HG03095 (cell line): ENCODE results near the gene GIT1.

Experiments used
- ATAC-seq: cut with Tn5 transposase; IDR thresholded peaks from one replicate; pipeline ENCODE4 v1.9.1; 2021; ENCODE audit warnings: moderate library complexity; ENCODE audit not compliant: unreplicated experiment

Gene GIT1

GRCh38 chr17:29589524-29590410 is at the start of gene GIT1:
GIT1 (minus strand) TSS chr17:29589648; CDS start chr17:29589378, 270 bp downstream.
- ATAC-seq: peak; percentile 38

- ATAC-seq: no peak
These were observed 44.4 kb upstream of the GIT1 start for GRCh38 chr17:29633886-29634285.

DNA sequence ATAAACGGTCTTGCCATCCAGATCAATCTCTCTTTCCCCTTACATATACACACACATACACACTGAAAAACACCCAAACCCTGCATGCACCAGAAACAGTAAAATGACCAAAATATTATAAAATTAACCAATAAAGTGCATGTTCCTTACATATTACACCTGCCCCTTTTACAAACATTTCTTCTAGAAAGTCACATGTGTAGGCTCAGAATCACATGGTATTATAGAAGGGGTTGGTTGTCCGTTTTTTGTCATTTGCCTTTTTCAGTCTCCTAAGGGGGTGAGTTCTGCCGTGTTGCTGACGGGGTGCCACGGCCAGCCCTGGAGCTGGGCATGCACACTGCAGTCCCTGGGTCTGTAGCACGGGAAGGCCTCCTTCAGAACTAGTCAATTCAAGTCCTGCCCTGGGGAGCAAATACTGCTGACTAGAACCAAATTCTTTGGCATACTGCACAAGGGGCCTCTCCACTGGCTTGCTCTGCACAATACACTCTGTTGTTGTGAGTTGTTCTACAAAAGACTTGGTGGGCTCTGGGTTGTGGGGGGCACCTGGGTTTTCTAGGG is 41.3 kb upstream of the GIT1 start:
- no peak for ATAC-seq

GRCh38 chr17:29629839-29630238 is 40.4 kb upstream of the GIT1 start:
- ATAC-seq: no peak

DNA sequence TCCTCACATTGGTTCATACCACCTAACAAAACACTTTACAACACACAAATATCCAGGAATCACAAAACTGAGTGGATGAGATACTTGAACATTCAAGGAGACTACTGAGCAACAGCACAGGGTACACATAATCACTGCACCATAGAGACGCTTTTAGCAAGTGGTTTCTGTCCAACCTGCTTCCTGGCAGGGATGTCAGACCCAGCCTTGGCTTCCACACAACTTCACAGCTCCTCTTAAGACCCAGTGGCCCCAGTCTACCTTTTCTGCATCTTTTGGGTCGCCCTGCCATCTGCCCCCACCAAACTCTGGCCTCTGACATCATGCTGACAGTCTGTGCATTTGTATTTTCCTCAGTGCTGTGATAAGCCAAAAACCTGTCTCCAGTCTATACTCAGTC is 39.2 kb upstream of the GIT1 start:
- no peak for ATAC-seq

DNA sequence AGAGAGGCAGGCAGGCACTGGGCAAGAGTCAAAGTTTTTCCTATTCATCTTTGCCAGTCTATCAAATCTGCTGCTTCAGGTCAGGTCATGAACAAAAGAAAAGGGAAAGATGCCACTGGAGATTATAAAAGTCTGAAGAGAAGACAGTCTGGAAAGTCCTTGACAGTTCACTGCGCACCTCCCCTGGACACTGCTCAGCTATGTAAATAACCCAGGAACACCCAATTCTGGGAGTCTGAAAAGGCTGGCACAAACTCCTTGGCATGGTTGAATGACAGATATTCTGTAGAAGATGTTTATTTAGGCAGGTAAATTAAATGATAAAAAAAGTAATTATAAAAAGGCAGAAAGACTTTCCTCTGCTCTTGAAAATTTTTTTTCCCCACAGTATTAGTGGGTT is 38.5 kb upstream of the GIT1 start:
- no peak for ATAC-seq

DNA sequence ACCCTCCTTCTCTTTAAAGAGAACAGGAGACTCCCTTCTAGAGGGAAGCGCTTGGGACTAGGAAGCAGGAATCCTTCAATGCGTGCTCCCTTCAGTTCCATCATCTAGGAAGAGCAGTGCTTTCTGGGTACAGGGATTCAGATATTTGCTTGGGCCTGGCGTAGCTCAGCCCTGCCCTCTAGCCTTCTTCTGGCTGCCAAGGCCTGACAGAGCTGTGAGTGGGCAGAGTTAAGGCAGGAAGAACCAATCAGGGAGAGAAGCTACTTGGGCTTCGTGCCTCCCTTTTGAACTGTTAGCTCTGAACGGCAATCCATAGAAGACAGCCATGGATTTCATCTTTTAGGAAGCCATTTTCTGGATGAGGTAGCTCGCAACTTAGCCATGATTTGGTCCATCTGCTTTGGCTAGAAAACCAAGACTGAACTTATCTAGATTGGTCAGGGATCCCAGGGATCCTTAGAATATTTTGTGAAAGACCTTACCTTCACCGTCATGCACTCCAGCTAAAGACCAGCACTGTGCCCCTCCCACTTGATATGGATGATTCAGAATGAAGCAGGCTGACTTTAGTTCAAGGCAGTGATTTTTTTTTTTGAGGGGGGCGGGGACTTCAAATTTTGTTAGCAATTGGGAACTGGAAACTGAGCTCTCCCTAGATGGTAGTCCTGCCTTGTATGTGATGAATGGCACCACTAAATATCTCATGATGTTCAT is 35.7 kb upstream of the GIT1 start:
- no peak for ATAC-seq

DNA sequence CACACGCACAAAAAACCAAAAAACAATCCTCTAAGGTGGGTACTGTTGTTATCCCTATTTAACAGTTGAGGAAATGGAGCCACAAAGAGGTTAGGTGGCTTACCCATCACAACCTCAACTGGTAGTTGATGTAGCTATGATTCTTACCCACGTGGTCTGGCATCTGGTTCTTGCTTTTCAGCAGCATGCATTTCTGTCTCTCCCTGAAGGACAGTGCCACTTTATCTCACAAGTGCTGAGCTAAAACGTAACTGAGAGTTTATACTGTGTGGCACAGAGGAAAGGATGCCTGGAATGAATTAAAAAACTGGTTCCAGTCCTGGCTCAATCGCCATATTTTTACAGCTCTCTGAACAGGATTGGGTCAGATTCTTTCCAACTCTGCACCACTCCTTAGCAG is 35.1 kb upstream of the GIT1 start:
- ATAC-seq: no peak

DNA sequence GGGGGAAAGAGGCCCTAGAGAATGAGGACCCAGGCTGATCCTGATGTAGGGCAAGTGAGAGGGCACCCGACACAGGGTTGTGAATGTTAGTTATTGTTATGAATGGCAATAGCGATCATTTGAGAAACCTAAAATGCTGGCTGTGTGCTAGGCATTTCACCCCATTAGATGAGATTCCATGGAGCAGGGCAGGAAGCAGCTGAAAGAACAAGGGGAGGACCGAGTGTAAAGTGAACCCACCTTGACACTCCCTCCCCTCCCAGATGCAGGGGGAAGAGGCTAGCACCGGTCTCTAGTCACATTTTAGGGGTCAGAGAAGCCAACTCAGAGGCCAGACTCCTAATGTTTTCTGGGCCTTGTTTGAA is 33.8 kb upstream of the GIT1 start:
- ATAC-seq: no peak

- no peak for ATAC-seq
These were observed 33.2 kb upstream of the GIT1 start, which contains the start of gene CORO6 for GRCh38 chr17:29622337-29623282. CORO6 (minus strand) TSS chr17:29622912; CDS start chr17:29621421, 1,491 bp downstream.

- no peak for ATAC-seq
These were observed 32.3 kb upstream of the GIT1 start for GRCh38 chr17:29621751-29622194.

- ATAC-seq: no peak
These were observed 31.5 kb upstream of the GIT1 start for GRCh38 chr17:29620779-29621500.

- ATAC-seq: no peak
These were observed 30.8 kb upstream of the GIT1 start for GRCh38 chr17:29620271-29620670.

GRCh38 chr17:29619251-29619650 is 29.8 kb upstream of the GIT1 start:
- ATAC-seq: no peak

- ATAC-seq: no peak
These were observed 29.0 kb upstream of the GIT1 start for GRCh38 chr17:29618272-29619065.

GRCh38 chr17:29617481-29618271 is 28.2 kb upstream of the GIT1 start:
- ATAC-seq: peak; percentile 34

GRCh38 chr17:29617125-29617480 is 27.7 kb upstream of the GIT1 start:
- no peak for ATAC-seq

DNA sequence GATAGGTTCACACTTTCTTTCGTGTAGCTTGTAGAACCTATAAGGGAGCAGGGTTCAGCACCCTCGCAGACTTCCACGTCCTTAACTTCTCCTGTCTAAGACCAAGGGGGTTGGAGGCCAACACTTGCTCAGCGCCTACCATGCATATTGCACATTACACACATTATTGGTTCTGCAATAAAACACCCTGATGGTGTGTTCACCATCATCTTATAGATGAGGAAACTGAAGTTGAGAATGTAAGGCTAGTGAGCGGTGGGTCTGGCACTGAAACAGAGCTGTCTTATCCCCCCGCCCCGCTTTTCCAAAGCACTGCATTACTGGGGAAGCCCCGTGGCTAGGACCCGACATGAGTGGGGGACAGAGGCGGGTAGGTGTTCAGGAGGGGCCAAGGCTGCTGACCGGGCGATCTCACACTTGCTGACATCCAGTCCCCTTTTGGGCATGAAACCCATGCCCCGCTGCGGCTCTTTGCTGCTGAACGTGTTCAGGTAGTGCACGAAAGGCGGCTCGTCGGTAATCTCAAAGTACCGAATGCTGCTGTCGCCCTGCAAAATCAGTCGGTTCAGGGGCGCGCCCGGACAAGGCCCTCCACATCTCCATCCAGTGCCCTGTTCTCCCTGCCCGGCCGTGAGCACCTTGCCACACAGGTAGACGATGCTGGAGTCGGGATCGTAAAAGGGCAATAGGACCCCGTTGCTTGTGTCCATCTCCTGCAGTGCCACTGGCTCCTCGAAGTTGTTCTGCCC is 27.0 kb upstream of the GIT1 start:
- no peak for ATAC-seq
